Adrenal gland (tissue), 12 donors: Measurements from ENCODE around the gene SLC46A3. TPM values are rescaled to one million over a fixed set of nuclear protein-coding genes. Genes with fewer than 3 reads are reported as not detected.

Experiments used
- DNase-seq, 7 donors: peaks; one replicate each; pipeline ENCODE4 v3.0.0-alpha.2; 2019 to 2020
- H3K27ac ChIP-seq, 5 donors: fragments of 200-600 bp; sonication (generic) in 4 of 5; 1 replicate in 3 of 5; 2 replicates in 2 of 5; pipeline versions ENCODE4 v1.5.1 to v1.8.0; 2016 to 2020; ENCODE audit warnings: mild to moderate bottlenecking in 1 of 5
- H3K27me3 ChIP-seq: fragments of 200-600 bp; 2 replicates; pipeline ENCODE4 v1.8.0; 2021
- H3K36me3 ChIP-seq, 2 donors: fragments of 200-600 bp; replicated peaks in 1 of 2; 1 replicate in 1 of 2; 2 replicates in 1 of 2; pipeline versions ENCODE4 v1.5.1 to v1.8.0; 2018 to 2022
- H3K4me1 ChIP-seq, 2 donors: fragments of 200-600 bp; replicated peaks in 1 of 2; 1 replicate in 1 of 2; 2 replicates in 1 of 2; pipeline versions ENCODE4 v1.5.1 to v1.8.0; 2018 to 2021
- H3K4me3 ChIP-seq, 4 donors: fragments of 200-600 bp; sonication (generic) in 3 of 4; one replicate each; pipeline ENCODE4 v1.5.1; 2016 to 2018
- H3K9me3 ChIP-seq, 3 donors: fragments of 200-600 bp; sonication (generic) in 1 of 3; replicated peaks in 1 of 3; 1 replicate in 2 of 3; 2 replicates in 1 of 3; pipeline versions ENCODE4 v1.5.1 to v1.8.0; 2016 to 2021
- POLR2A ChIP-seq, 2 donors: fragments of 450-650 bp; IDR thresholded peaks; one replicate each; pipeline ENCODE4 v1.6.1; 2017; ENCODE audit warnings: antibody characterized with exemption in 2 of 2, mild to moderate bottlenecking in 2 of 2, moderate library complexity in 1 of 2
- WGBS, 4 donors: extraction: QIAGEN DNeasy Blood & Tissue Kit in 2 of 4; methylation state at CpG; one replicate each; pipeline versions ENCODE4 v1.1.5 to v1.1.7; 2013 to 2017; 5-methylcytosine and 5-hydroxymethylcytosine counted together
- intact Hi-C, 2 donors: fragments of 100-400 bp; cut with DNase I; formaldehyde crosslinking; loops; one replicate each; pipeline versions ENCODE4 v1.14.1 to v1.15.0; 2022 to 2023
- polyA plus RNA-seq, 3 donors: library from polyadenylated mRNA; stranded (reverse); fragments of 200-250 nt in 2 of 3; fragments of 350-450 nt in 1 of 3; fragmentation: Illumina TruSeq in 1 of 3; extraction: RNeasy Lipid Tissue Mini Kit (QIAGEN cat#74804) in 1 of 3; gene quantifications; one replicate each; pipeline ENCODE4 v1.2.3, GENCODE V29; 2013 to 2014
- total RNA-seq, 9 donors: library from RNA; depleted of rRNA in 4 of 9; stranded (reverse); fragments of >200 nt in 4 of 9; fragments of 120-200 nt in 1 of 9; fragmentation: NEBNext Ultra II Directional in 1 of 9; extraction: Animal tissue kit (Norgen Biotek cat#: 25700) in 1 of 9; gene quantifications; one replicate each; pipeline versions ENCODE4 v1.1.0 to v1.2.4, GENCODE V29; 2013 to 2023
- TF ChIP-seq, protein P1 (sequence below), 6 experiments: fragments of 450-650 bp in 4 of 6; fragments of 200-600 bp in 2 of 6; sonication (generic) in 1 of 6; IDR thresholded peaks; 1 replicate in 5 of 6; 2 replicates in 1 of 6; pipeline versions ENCODE4 v1.5.1 to v1.8.0; 2016 to 2021; ENCODE audit warnings: antibody characterized with exemption in 6 of 6, mild to moderate bottlenecking in 2 of 6, moderate library complexity in 1 of 6
- donor health status: healthy with polysubstance abuse.
- donor health status: Bipolar disorder and iron deficiency.
- donor health status: DM: yes; HTN: yes; CAD: no.
- donor health status: DM: no; HTN: no; CAD: no.
- donor health status: DM: no; HTN: no; CAD: no.
- donor health status: DM: yes; HTN: yes; CAD: no.

SLC46A3 gene
- total and polyA plus RNA-seq, 12 donors, result 10.1 to 87.4 (median 32.6) TPM

DNA sequence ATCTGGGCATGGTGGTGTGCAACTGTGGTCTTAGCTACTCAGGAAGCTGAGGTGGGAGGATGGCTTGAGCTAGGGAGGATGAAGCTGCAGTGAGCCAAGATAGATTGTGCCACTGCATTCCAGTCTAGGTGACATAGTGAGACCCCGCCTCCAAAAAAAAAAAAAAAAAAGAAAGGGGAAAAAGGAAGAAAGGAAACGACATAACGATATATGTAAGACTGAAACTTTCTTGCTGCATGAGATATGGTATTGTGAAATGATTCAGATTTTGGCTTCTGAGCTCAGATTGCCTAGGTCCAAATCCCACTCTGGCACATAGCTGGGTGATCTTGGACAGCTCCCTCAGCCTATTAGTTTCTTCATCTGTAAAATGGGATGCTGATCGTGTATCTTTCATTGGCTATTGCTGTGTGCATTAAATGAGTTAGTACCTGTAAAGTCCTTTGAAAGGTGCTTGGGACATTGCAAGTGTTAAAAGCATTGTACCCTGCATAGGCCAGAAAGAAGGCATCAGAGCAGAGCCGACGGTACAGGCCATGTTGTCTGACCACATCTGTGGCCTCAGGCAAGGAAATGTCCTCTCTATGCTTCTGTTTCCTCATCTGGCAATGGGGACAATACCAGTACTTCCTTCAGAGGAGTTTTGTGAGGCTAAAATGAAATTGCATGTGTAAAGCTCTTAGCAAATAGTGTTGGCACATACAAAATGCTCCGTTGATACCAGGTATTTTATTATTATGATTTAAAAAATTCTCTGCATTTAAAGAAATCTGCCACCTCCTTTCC lies 32.6 kb upstream of the SLC46A3 start:
- H3K9me3 ChIP-seq, result no peaks in the 10 kb centered on the region
- WGBS, 4 donors, result 63 to 73% (median 64%) methylated on average over 7 of the region's 7 CpGs
- H3K4me3 ChIP-seq, result no peak overlapping the region
- no peak for DNase-seq
- H3K36me3 ChIP-seq, result no peaks in the 10 kb centered on the region
- intact Hi-C loops, result no loop called here
- peaks cover 0 to 10% of the 10 kb centered on the region in 2 donors for H3K4me1 ChIP-seq
- no peak overlapping the region for H3K27ac ChIP-seq
- H3K27me3 ChIP-seq, result no peaks in the 10 kb centered on the region
- no peak for TF ChIP-seq POLR2A (IDR thresholded peaks at IDR 0.05)
- TF ChIP-seq, protein P1, sequence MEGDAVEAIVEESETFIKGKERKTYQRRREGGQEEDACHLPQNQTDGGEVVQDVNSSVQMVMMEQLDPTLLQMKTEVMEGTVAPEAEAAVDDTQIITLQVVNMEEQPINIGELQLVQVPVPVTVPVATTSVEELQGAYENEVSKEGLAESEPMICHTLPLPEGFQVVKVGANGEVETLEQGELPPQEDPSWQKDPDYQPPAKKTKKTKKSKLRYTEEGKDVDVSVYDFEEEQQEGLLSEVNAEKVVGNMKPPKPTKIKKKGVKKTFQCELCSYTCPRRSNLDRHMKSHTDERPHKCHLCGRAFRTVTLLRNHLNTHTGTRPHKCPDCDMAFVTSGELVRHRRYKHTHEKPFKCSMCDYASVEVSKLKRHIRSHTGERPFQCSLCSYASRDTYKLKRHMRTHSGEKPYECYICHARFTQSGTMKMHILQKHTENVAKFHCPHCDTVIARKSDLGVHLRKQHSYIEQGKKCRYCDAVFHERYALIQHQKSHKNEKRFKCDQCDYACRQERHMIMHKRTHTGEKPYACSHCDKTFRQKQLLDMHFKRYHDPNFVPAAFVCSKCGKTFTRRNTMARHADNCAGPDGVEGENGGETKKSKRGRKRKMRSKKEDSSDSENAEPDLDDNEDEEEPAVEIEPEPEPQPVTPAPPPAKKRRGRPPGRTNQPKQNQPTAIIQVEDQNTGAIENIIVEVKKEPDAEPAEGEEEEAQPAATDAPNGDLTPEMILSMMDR (IDR thresholded peaks at IDR 0.05), result no peak

DNA sequence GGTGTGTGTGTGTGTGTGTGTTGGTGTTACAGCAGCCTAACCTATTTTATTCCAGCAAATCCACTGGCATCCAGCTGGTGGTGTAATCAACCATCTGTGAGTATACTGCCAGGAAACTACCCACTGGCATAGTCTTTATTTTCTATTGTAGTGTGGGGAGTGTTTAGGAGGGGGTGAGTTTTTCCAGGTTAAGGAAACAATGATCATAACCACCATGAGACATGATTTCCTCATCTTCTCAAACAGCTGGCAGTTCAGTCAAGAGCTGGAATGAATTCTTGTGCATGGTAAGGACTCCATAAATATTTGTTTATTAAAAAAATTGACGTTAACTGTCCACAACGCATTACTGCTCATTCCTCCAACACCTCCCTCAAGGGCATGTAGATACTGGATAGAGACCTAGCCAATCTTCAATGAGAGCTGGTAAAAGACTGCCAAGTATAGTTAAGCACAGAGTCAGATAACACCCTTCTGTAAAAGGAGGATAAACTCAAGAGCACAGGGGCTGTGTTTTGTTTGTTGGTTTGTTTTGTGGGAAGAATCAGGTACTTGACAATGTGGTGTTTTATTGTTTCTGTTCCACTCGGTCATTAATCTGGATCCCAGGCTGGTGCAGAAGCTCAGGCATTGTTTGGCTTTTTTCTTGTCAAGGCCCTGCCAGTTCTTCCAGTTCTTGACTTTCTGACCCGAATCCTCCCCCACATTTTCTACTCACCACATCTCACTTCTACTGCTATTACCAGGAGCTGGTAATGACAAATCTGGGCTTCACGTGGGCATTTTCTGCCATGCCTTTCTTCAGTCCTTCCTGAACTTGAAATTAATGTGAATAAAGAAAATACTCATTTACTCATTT lies 31.6 kb upstream of the SLC46A3 start:
- intact Hi-C loops, result no loop called here

DNA sequence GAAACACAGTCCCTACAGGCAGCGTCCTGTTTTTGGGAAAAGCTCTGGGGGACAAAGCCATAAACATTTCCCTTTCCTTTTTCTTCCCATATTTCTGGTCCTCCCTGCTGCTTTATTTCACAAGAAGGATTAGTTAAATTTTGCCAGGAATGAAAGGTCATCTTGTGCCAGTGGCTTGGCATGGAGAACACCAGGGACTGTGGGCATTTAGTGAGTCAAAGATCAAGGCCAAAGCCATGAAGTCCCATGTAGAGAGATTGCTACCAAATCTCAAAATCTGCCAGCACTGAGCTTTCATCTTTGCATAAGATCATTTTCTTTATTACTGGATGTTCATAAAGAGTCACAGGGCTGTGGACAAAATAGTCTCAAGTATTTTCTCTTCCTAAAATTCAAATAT lies 29.1 kb upstream of the SLC46A3 start:
- H3K4me3 ChIP-seq, result no peak overlapping the region
- intact Hi-C loops, result no loop called here
- no peaks in the 10 kb centered on the region for H3K36me3 ChIP-seq
- no peak overlapping the region for H3K27ac ChIP-seq
- no peaks in the 10 kb centered on the region for H3K4me1 ChIP-seq
- DNase-seq, result no peak
- WGBS, 4 donors, result 84 to 94% (median 85%) methylated on average over 1 of the region's 1 CpG
- no peak for TF ChIP-seq POLR2A (IDR thresholded peaks at IDR 0.05)
- TF ChIP-seq, protein P1 (IDR thresholded peaks at IDR 0.05), result no peak
- no peaks in the 10 kb centered on the region for H3K27me3 ChIP-seq
- H3K9me3 ChIP-seq, result no peaks in the 10 kb centered on the region

More for the DNA sequence above, 31.6 kb upstream of the SLC46A3 start:
- H3K27me3 ChIP-seq, result no peaks in the 10 kb centered on the region
- WGBS, 4 donors, result 67 to 71% (median 68%) methylated on average over 5 of the region's 5 CpGs
- no peak overlapping the region for H3K27ac ChIP-seq
- no peaks in the 10 kb centered on the region for H3K9me3 ChIP-seq
- TF ChIP-seq, protein P1 (IDR thresholded peaks at IDR 0.05), result no peak
- TF ChIP-seq POLR2A (IDR thresholded peaks at IDR 0.05), result no peak
- no peaks in the 10 kb centered on the region for H3K36me3 ChIP-seq
- no peak overlapping the region for H3K4me3 ChIP-seq
- DNase-seq, result no peak
- peaks cover 0 to 10% of the 10 kb centered on the region in 2 donors for H3K4me1 ChIP-seq

DNA sequence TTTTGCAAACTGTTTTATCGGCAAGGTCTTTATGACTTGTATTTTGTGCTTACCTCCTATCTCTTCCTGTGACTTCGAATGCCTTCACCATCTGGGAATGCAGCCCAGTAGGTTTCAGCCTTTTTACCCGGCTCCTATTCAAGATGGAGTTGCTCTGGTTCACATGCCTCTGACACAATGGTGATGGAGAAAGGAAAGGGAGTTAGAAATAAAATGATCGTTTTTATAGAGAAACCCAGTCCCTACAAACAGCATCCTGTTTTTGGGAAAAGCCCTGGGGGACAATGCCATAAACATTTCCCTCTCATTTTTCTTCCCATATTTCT lies 27.5 kb upstream of the SLC46A3 start:
- WGBS, 4 donors, result 72 to 81% (median 77%) methylated on average over 4 of the region's 4 CpGs
- Histone ChIP-seq H3K27ac (no peak overlapping the region), H3K27me3 (no peaks in the 10 kb centered on the region), H3K36me3 (no peaks in the 10 kb centered on the region), H3K9me3 (no peaks in the 10 kb centered on the region), H3K4me1 (no peaks in the 10 kb centered on the region), H3K4me3 (no peak overlapping the region)
- no peak for DNase-seq
- intact Hi-C loops, result no loop called here
- TF ChIP-seq, protein P1 (IDR thresholded peaks at IDR 0.05), result no peak
- TF ChIP-seq POLR2A (IDR thresholded peaks at IDR 0.05), result no peak
